ENCODE data around the gene MACROD2. TPM values are rescaled to one million over a fixed set of nuclear protein-coding genes. Genes with fewer than 3 reads are reported as not detected.

Gene MACROD2
- total and polyA plus RNA-seq, 4 donors = 0.66 to 10.5 (median 3.3) TPM

DNA sequence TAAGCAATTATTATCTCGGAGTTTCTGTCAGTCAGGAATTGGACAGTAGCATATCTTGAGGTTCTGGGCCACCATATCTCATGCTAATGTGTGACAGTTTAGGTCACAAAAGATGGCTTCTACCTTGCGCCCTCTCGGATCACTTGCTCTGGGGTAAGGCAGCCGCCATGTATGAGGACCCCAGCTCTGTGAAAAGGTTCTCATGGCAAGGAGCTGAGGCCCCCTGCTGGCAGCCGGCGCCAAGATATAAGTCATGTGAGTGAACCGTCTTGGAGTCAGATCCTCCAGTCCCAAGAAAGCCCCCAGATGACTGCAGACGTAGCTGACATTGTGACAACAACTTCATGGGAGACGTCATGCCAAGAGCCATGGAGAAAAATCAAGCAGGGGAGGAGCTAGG lies 1907.2 kb downstream of the MACROD2 start:
- no peaks in the 10 kb centered on the region for H3K4me1 ChIP-seq (ENCODE audit: control insufficient read depth in 4 of 4, insufficient read depth in 4 of 4, low read length in 3 of 4)
- no peak overlapping the region for H3K9ac ChIP-seq (ENCODE audit: low read depth in 1 of 2, low read length in 2 of 2)
- TF ChIP-seq EGR1 (IDR thresholded peaks at IDR 0.05; ENCODE audit: low read depth in 2 of 2) (no peak), SP1 (IDR thresholded peaks at IDR 0.05) (no peak), JUND (IDR thresholded peaks at IDR 0.05) (no peak), RAD21 (IDR thresholded peaks at IDR 0.05) (peak in 1 of 2 donors; percentile 8), TAF1 (conservative IDR thresholded peaks at IDR 0.05) (no peak)
- H3K4me3 ChIP-seq (ENCODE audit: low read depth in 1 of 3, low read length in 3 of 3) = no peak overlapping the region
- peaks cover 0 to 2% (median 0%) of the 10 kb centered on the region in 4 donors for H3K27me3 ChIP-seq (ENCODE audit: control insufficient read depth in 4 of 4, insufficient read depth in 4 of 4, low read length in 3 of 4)
- no peak for DNase-seq (ENCODE audit: low spot score)
- no peaks in the 10 kb centered on the region for H3K36me3 ChIP-seq (ENCODE audit: control insufficient read depth in 4 of 4, insufficient read depth in 3 of 4, low read depth in 1 of 4, low read length in 3 of 4)
- 85% methylated on average over 9 of the region's 9 CpGs for WGBS
- no peaks in the 10 kb centered on the region for H3K9me3 ChIP-seq (ENCODE audit: control insufficient read depth in 4 of 4, low read length in 3 of 4)
- no peak overlapping the region for H3K27ac ChIP-seq (ENCODE audit: low read depth in 1 of 2, low read length in 2 of 2)

- Histone ChIP-seq H3K9me3 (ENCODE audit: control insufficient read depth in 4 of 4, low read length in 3 of 4) (no peaks in the 10 kb centered on the region), H3K4me3 (ENCODE audit: low read depth in 1 of 3, low read length in 3 of 3) (no peak overlapping the region), H3K27me3 (ENCODE audit: control insufficient read depth in 4 of 4, insufficient read depth in 4 of 4, low read length in 3 of 4) (peaks cover 0 to 2% (median 0%) of the 10 kb centered on the region in 4 donors), H3K36me3 (ENCODE audit: control insufficient read depth in 4 of 4, insufficient read depth in 3 of 4, low read depth in 1 of 4, low read length in 3 of 4) (no peaks in the 10 kb centered on the region), H3K4me1 (ENCODE audit: control insufficient read depth in 4 of 4, insufficient read depth in 4 of 4, low read length in 3 of 4) (no peaks in the 10 kb centered on the region), H3K27ac (ENCODE audit: low read depth in 1 of 2, low read length in 2 of 2) (no peak overlapping the region), H3K9ac (ENCODE audit: low read depth in 1 of 2, low read length in 2 of 2) (no peak overlapping the region)
- DNase-seq (ENCODE audit: low spot score) = no peak
- TF ChIP-seq FOXA2 (IDR thresholded peaks at IDR 0.05) (no peak), MAX (IDR thresholded peaks at IDR 0.05) (no peak), YY1 (IDR thresholded peaks at IDR 0.05) (no peak), RXRA (IDR thresholded peaks at IDR 0.05) (no peak), JUND (IDR thresholded peaks at IDR 0.05) (no peak), ZBTB33 (IDR thresholded peaks at IDR 0.05) (no peak), TAF1 (conservative IDR thresholded peaks at IDR 0.05) (no peak), NR2F2 (IDR thresholded peaks at IDR 0.05) (no peak), RAD21 (IDR thresholded peaks at IDR 0.05) (no peak), EGR1 (IDR thresholded peaks at IDR 0.05; ENCODE audit: low read depth in 2 of 2) (no peak), HNF4G (IDR thresholded peaks at IDR 0.05) (no peak), SP1 (IDR thresholded peaks at IDR 0.05) (no peak), HNF4A (conservative IDR thresholded peaks at IDR 0.05) (no peak), FOXA1 (IDR thresholded peaks at IDR 0.05) (no peak), REST (IDR thresholded peaks at IDR 0.05) (no peak), GABPA (IDR thresholded peaks at IDR 0.05 in 1 of 2, conservative IDR thresholded peaks at IDR 0.05 in 1 of 2) (no peak), ATF3 (IDR thresholded peaks at IDR 0.05) (no peak)
- TF ChIP-seq, protein P1, sequence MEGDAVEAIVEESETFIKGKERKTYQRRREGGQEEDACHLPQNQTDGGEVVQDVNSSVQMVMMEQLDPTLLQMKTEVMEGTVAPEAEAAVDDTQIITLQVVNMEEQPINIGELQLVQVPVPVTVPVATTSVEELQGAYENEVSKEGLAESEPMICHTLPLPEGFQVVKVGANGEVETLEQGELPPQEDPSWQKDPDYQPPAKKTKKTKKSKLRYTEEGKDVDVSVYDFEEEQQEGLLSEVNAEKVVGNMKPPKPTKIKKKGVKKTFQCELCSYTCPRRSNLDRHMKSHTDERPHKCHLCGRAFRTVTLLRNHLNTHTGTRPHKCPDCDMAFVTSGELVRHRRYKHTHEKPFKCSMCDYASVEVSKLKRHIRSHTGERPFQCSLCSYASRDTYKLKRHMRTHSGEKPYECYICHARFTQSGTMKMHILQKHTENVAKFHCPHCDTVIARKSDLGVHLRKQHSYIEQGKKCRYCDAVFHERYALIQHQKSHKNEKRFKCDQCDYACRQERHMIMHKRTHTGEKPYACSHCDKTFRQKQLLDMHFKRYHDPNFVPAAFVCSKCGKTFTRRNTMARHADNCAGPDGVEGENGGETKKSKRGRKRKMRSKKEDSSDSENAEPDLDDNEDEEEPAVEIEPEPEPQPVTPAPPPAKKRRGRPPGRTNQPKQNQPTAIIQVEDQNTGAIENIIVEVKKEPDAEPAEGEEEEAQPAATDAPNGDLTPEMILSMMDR (IDR thresholded peaks at IDR 0.05; ENCODE audit: low read depth, low read length, missing input control) = no peak
- 86% methylated on average over 3 of the region's 3 CpGs for WGBS
Measured at GRCh38 chr20:15905661-15906060, 1910.3 kb downstream of the MACROD2 start.

Measured in liver (tissue), 9 donors.